Measurements from ENCODE around the gene NLK.

NLK gene

GRCh38 chr17:28042721-28043291, 329 bp downstream of the NLK start:
- TF ChIP-seq PATZ1 (CRISPR knock-in tag; IDR thresholded peaks at IDR 0.05; ENCODE audit: borderline replicate concordance) = no peak
- no peak for TF ChIP-seq ZFP3 (CRISPR knock-in tag; IDR thresholded peaks at IDR 0.05)
- no peak for TF ChIP-seq ARNTL (CRISPR knock-in tag; IDR thresholded peaks at IDR 0.05; ENCODE audit: borderline replicate concordance, low read depth)
- TF ChIP-seq PPARA (CRISPR knock-in tag; IDR thresholded peaks at IDR 0.05; ENCODE audit: borderline replicate concordance) = no peak
- no peak for TF ChIP-seq TCF4 (CRISPR knock-in tag; IDR thresholded peaks at IDR 0.05; ENCODE audit: borderline replicate concordance)
- no peak for TF ChIP-seq POU6F1 (CRISPR knock-in tag; IDR thresholded peaks at IDR 0.05; ENCODE audit: borderline replicate concordance, low read depth)
- TF ChIP-seq ZFP30 (CRISPR knock-in tag; IDR thresholded peaks at IDR 0.05) = no peak
- no peak for TF ChIP-seq TOX (CRISPR knock-in tag; IDR thresholded peaks at IDR 0.05; ENCODE audit: borderline replicate concordance)
- TF ChIP-seq ZNF8 (CRISPR knock-in tag; IDR thresholded peaks at IDR 0.05) = no peak
- no peak for TF ChIP-seq CSDC2 (CRISPR knock-in tag; IDR thresholded peaks at IDR 0.05)
- TF ChIP-seq TSHZ2 (CRISPR knock-in tag; IDR thresholded peaks at IDR 0.05) = no peak
- TF ChIP-seq, protein P1, sequence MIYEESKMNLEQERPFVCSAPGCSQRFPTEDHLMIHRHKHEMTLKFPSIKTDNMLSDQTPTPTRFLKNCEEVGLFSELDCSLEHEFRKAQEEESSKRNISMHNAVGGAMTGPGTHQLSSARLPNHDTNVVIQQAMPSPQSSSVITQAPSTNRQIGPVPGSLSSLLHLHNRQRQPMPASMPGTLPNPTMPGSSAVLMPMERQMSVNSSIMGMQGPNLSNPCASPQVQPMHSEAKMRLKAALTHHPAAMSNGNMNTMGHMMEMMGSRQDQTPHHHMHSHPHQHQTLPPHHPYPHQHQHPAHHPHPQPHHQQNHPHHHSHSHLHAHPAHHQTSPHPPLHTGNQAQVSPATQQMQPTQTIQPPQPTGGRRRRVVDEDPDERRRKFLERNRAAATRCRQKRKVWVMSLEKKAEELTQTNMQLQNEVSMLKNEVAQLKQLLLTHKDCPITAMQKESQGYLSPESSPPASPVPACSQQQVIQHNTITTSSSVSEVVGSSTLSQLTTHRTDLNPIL (CRISPR knock-in tag; IDR thresholded peaks at IDR 0.05; ENCODE audit: low read depth) = no peak
- no peak for TF ChIP-seq ZNF565 (CRISPR knock-in tag; conservative IDR thresholded peaks at IDR 0.05; ENCODE audit: low read depth)
- no peak for TF ChIP-seq ZC3H10 (CRISPR knock-in tag; IDR thresholded peaks at IDR 0.05)
- TF ChIP-seq SNAI2 (CRISPR knock-in tag; IDR thresholded peaks at IDR 0.05) = no peak
- no peak for ATAC-seq

DNA sequence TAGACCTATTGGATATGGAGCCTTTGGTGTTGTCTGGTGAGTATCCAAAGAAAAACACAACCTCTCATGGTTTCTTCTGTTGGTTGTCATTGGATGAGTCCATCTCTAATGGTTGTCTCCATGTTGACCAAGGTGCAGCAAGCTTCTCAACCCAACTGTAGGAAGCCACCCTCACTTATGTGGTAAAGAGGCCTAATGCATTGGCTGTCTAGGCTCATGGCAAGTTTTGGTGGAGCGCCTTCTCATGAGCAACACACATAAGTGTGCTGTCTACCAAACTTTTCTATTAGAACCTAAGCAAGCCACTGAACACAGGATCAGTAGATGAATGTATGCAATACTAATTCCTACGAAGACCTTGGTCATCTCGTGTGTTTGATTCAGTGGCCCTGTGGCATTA, 819 bp downstream of the NLK start:
- no peak for ATAC-seq
- TF ChIP-seq TSHZ2 (CRISPR knock-in tag; IDR thresholded peaks at IDR 0.05) = no peak
- TF ChIP-seq ZNF8 (CRISPR knock-in tag; IDR thresholded peaks at IDR 0.05) = no peak
- TF ChIP-seq ESRRG (CRISPR knock-in tag; IDR thresholded peaks at IDR 0.05) = no peak
- TF ChIP-seq PATZ1 (CRISPR knock-in tag; IDR thresholded peaks at IDR 0.05; ENCODE audit: borderline replicate concordance) = no peak

DNA sequence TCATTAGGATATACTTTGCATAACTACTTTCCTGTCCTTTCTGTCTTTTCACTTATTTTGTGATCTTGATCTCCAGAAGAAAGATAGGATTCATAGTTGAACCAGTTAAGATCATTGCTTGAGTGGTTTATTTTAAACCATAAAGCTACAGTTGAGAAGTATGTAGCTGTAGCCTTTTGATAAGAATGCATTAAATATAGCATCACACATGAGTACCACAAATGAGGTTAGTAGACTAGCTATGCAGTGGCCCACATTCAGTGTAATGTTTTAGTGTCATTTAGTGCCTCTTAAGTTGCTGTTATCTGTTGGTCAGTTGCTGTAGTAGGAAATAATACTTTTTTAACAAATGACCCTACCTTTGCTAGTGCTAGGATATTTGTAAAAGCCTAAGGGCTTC, 1.3 kb downstream of the NLK start:
- ATAC-seq = no peak
- TF ChIP-seq ZFP30 (CRISPR knock-in tag; IDR thresholded peaks at IDR 0.05) = no peak
- no peak for TF ChIP-seq BACH2 (CRISPR knock-in tag; IDR thresholded peaks at IDR 0.05; ENCODE audit: borderline replicate concordance)
- no peak for TF ChIP-seq OSR1 (CRISPR knock-in tag; IDR thresholded peaks at IDR 0.05)
- TF ChIP-seq ESRRG (CRISPR knock-in tag; IDR thresholded peaks at IDR 0.05) = no peak
- TF ChIP-seq ZFP3 (CRISPR knock-in tag; IDR thresholded peaks at IDR 0.05) = no peak
- TF ChIP-seq CSDC2 (CRISPR knock-in tag; IDR thresholded peaks at IDR 0.05) = no peak
- no peak for TF ChIP-seq TSHZ2 (CRISPR knock-in tag; IDR thresholded peaks at IDR 0.05)
- no peak for TF ChIP-seq POU6F1 (CRISPR knock-in tag; IDR thresholded peaks at IDR 0.05; ENCODE audit: borderline replicate concordance, low read depth)
- no peak for TF ChIP-seq ZNF70 (CRISPR knock-in tag; IDR thresholded peaks at IDR 0.05)

Measured in SK-N-SH treated with all-trans-retinoic acid at 6 μM for 48 hours (cell line).